ENCODE data around the gene KRT6C.

KRT6C gene

GRCh38 chr12:52498946-52499345 is 25.3 kb upstream of the KRT6C start:
- DNase-seq (ENCODE audit: insufficient read length, low spot score) (no peak), FAIRE-seq (no peak)
- TF ChIP-seq, protein P1, sequence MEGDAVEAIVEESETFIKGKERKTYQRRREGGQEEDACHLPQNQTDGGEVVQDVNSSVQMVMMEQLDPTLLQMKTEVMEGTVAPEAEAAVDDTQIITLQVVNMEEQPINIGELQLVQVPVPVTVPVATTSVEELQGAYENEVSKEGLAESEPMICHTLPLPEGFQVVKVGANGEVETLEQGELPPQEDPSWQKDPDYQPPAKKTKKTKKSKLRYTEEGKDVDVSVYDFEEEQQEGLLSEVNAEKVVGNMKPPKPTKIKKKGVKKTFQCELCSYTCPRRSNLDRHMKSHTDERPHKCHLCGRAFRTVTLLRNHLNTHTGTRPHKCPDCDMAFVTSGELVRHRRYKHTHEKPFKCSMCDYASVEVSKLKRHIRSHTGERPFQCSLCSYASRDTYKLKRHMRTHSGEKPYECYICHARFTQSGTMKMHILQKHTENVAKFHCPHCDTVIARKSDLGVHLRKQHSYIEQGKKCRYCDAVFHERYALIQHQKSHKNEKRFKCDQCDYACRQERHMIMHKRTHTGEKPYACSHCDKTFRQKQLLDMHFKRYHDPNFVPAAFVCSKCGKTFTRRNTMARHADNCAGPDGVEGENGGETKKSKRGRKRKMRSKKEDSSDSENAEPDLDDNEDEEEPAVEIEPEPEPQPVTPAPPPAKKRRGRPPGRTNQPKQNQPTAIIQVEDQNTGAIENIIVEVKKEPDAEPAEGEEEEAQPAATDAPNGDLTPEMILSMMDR (IDR thresholded peaks at IDR 0.05; ENCODE audit: insufficient read depth, missing control alignments): no peak

DNA sequence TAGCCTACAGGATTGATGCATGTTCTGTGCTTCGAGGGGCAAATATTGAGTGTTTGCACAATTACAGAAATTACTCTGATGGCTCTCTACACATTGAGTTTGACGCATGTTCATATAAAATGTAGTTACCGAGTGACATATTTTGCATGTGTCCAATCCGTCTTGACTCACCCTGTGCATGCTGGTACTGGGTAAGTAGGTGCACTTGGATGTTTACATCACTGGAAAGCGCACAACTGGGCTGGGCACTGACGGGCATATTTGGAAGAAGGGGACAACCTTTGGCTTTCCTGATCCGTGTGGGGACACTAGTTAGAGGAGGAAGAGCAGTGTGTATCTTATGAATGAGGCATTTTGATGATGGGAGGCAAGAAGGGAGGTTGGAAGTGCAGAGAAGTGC is 24.4 kb upstream of the KRT6C start:
- TF ChIP-seq, protein P1 (IDR thresholded peaks at IDR 0.05; ENCODE audit: insufficient read depth, missing control alignments): no peak
- FAIRE-seq: no peak
- DNase-seq (ENCODE audit: insufficient read length, low spot score): no peak

- TF ChIP-seq, protein P1 (IDR thresholded peaks at IDR 0.05; ENCODE audit: insufficient read depth, missing control alignments): no peak
- FAIRE-seq: no peak
- no peak for DNase-seq (ENCODE audit: insufficient read length, low spot score)
These were observed 23.0 kb upstream of the KRT6C start for GRCh38 chr12:52496590-52497071.

DNA sequence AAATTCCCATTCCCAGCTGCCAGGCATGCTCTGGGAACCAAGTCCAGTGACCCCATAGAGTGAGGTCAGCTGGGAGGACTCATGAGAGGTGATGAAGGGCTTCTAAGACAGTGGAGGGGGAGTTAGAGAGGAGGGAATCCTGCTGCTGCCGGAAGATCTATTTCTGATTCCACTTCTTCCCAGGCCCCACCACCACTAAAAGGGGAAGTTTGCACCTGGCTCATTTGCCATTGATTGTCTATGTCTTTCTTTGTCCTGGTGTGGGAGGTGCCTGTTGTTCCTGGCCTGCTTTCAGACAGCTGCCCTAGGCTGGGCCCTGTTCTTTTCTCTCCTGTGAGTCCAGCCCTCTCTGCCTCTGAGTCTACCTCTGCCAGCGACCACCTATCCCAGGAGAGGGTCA is 22.4 kb upstream of the KRT6C start:
- no peak for FAIRE-seq
- TF ChIP-seq, protein P1 (IDR thresholded peaks at IDR 0.05; ENCODE audit: insufficient read depth, missing control alignments): no peak
- DNase-seq (ENCODE audit: insufficient read length, low spot score): no peak

DNA sequence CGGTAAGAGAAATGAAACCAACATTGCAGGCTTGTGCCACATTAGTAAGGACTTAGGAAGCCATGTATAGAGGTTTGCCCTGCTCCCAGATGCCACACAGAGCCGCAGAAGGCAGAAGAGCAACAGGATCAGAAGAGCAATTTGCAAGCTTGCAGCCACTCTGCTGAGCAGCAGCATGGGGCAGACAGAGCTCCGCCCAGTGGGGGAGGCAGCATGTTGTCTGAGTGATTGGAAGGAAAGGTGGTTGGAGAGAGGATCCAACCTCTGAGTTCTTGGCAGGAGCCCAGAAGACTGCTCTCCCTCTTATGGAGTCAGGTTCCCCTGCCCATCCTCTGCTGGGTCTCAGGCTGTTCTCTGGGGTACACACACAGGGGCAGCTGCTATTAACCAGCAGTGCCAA is 21.8 kb upstream of the KRT6C start:
- DNase-seq (ENCODE audit: insufficient read length, low spot score) (no peak), FAIRE-seq (no peak)
- TF ChIP-seq, protein P1 (IDR thresholded peaks at IDR 0.05; ENCODE audit: insufficient read depth, missing control alignments): no peak

GRCh38 chr12:52494518-52494917 is 20.9 kb upstream of the KRT6C start:
- no peak for DNase-seq (ENCODE audit: insufficient read length, low spot score)
- FAIRE-seq: no peak
- TF ChIP-seq, protein P1 (IDR thresholded peaks at IDR 0.05; ENCODE audit: insufficient read depth, missing control alignments): no peak

- DNase-seq (ENCODE audit: insufficient read length, low spot score) (no peak), FAIRE-seq (no peak)
- TF ChIP-seq, protein P1 (IDR thresholded peaks at IDR 0.05; ENCODE audit: insufficient read depth, missing control alignments): no peak
These were observed 20.5 kb upstream of the KRT6C start for GRCh38 chr12:52494100-52494499.

Data from D721Med (cell line).